ENCODE data around the gene NDRG2.
"Not testable (repeated sequence)": the region's sequence is repeated elsewhere in the genome, so short reads cannot be mapped to it uniquely, and the experiment has no call there.

The NDRG2 gene

GRCh38 chr14:21055432-21056117, 30.7 kb upstream of the NDRG2 start:
- no peak for DNase-seq

GRCh38 chr14:21054768-21055145, 29.9 kb upstream of the NDRG2 start:
- DNase-seq = no peak

- no peak for DNase-seq
Observed at GRCh38 chr14:21054123-21054767, 29.4 kb upstream of the NDRG2 start.

GRCh38 chr14:21053184-21054122, 28.6 kb upstream of the NDRG2 start:
- DNase-seq = no peak

GRCh38 chr14:21050597-21050996, 25.7 kb upstream of the NDRG2 start:
- DNase-seq = no peak

GRCh38 chr14:21049271-21049673, 24.4 kb upstream of the NDRG2 start:
- no peak for DNase-seq

GRCh38 chr14:21048638-21049037, 23.8 kb upstream of the NDRG2 start:
- no peak for DNase-seq

GRCh38 chr14:21047378-21047781, 22.5 kb upstream of the NDRG2 start:
- DNase-seq = no peak

- peak; percentile 19 for DNase-seq
Observed at GRCh38 chr14:21043974-21044618, 19.2 kb upstream of the NDRG2 start.

GRCh38 chr14:21043387-21043973, 18.6 kb upstream of the NDRG2 start:
- no peak for DNase-seq

- no peak for DNase-seq
Observed at GRCh38 chr14:21042918-21043317, 18.1 kb upstream of the NDRG2 start.

- DNase-seq = no peak
Observed at GRCh38 chr14:21041676-21042433, 17.0 kb upstream of the NDRG2 start, which contains the start of gene RNASE7. Gene RNASE7, plus strand, starts transcription at chr14:21042362. Its CDS starts 631 bp downstream, at chr14:21042993.

GRCh38 chr14:21040941-21041340, 16.1 kb upstream of the NDRG2 start:
- not testable (repeated sequence) for DNase-seq

GRCh38 chr14:21040370-21040925, 15.6 kb upstream of the NDRG2 start:
- DNase-seq = no peak

GRCh38 chr14:21039585-21040369, 14.9 kb upstream of the NDRG2 start:
- DNase-seq = peak; percentile 30

- DNase-seq = no peak
Observed at GRCh38 chr14:21038441-21039422, 13.9 kb upstream of the NDRG2 start.

- DNase-seq = no peak
Observed at GRCh38 chr14:21037156-21037555, 12.3 kb upstream of the NDRG2 start.

GRCh38 chr14:21036751-21037150, 11.9 kb upstream of the NDRG2 start:
- no peak for DNase-seq

- DNase-seq = no peak
Observed at GRCh38 chr14:21034707-21035106, 9.8 kb upstream of the NDRG2 start, which contains the start of gene RNASE13. Gene RNASE13, minus strand, starts transcription at chr14:21034807. Its CDS starts 519 bp downstream, at chr14:21034288.
